Gastroesophageal sphincter (tissue), 3 donors: ENCODE data around the gene SNRNP70.

Experiments used
- CTCF ChIP-seq, 4 experiments: fragments of 200-600 bp in 2 of 4; fragments of 450-650 bp in 2 of 4; sonication (generic) in 1 of 4; IDR thresholded peaks; one replicate each; pipeline ENCODE4 v1.5.1; 2017 to 2019; ENCODE audit warnings: antibody characterized with exemption in 4 of 4, mild to moderate bottlenecking in 2 of 4, moderate library complexity in 2 of 4
- EP300 ChIP-seq: sonication (generic); formaldehyde crosslinking; IDR thresholded peaks from one replicate; pipeline ENCODE4 v1.6.1; 2017; ENCODE audit warnings: antibody characterized with exemption, mild to moderate bottlenecking
- POLR2A ChIP-seq, 2 donors: fragments of 450-650 bp; IDR thresholded peaks; one replicate each; pipeline ENCODE4 v1.6.1; 2017; ENCODE audit warnings: antibody characterized with exemption in 2 of 2, mild to moderate bottlenecking in 2 of 2, moderate library complexity in 1 of 2
- POLR2AphosphoS5 ChIP-seq: sonication (generic); formaldehyde crosslinking; IDR thresholded peaks from one replicate; pipeline ENCODE4 v1.6.1; 2017; ENCODE audit warnings: antibody characterized with exemption

DNA sequence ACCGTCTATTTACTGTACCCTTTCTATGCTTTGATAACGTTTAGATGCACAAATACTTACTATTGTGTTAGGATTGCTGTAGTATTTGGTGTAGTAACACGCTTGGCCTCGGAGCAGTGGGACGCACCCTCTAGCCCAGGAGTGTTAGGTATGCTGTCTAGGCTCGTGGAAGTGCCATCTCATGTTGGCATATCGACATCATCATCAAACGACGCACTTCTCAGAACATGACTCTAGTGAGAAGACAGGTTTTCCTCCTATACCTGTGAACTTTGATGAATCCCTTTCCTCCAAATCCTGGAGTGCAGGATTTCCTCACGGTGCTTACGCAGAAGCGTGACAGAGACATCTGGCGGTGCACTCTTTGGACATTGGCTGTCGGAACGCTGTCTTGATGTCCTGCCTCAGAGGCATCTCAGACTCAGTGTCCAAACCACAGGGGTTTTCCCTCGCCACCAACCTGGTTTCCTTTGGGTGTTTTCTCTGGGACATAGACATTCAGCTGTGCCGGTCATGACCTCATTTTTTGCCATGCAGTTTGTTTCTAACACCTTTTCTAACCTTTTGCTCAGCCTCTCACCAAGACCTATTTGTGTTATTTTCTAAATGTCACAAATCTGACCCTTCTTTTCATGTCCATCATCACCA, 6.3 kb downstream of the SNRNP70 start:
- TF ChIP-seq CTCF (IDR thresholded peaks at IDR 0.05) (no peak), POLR2AphosphoS5 (no peak), POLR2A (IDR thresholded peaks at IDR 0.05) (no peak), EP300 (no peak)
